ENCODE data around the gene LRP11.

The LRP11 gene

DNA sequence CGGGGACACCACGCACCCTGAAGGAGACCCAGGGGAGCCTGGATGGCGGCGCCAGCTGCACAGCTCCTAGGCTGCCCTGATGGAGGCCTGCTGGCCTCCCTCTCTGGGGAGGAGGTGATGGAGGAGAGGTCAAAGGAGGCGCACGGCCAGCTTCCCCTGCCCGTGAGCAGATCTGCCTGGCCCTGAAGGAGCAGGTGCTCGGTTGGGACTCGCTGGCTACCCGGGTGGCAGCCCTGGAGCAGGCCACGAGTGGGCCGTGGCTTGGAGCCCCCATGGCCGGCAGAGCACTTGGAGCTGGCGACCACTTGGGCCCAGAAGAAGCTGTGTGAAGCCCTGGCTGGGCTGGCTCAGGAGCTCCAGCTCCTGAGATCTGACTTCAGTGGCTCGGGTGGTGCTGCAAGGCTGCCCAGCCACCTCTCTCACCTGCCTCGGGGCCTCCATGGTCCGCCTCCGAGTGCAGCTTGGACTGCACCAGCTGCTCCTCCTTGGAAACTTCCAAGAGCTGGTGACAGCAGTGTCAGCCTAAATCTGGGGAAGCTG, 41.3 kb upstream of the LRP11 start:
- Histone ChIP-seq H3K4me3 (ENCODE audit: low read depth, low read length) (no peak overlapping the region), H3K36me3 (ENCODE audit: control insufficient read depth, insufficient read depth, low read length) (no peaks in the 10 kb centered on the region), H3K27me3 (ENCODE audit: control insufficient read depth, insufficient read depth, low read length) (no peaks in the 10 kb centered on the region), H3K9ac (ENCODE audit: low read length) (no peak overlapping the region), H3K9me3 (ENCODE audit: control insufficient read depth, insufficient read depth, low read depth, low read length) (peaks cover 28% of the 10 kb centered on the region), H3K27ac (ENCODE audit: low read depth, low read length) (no peak overlapping the region), H3K4me1 (ENCODE audit: control insufficient read depth, insufficient read depth, low read length) (no peaks in the 10 kb centered on the region)

DNA sequence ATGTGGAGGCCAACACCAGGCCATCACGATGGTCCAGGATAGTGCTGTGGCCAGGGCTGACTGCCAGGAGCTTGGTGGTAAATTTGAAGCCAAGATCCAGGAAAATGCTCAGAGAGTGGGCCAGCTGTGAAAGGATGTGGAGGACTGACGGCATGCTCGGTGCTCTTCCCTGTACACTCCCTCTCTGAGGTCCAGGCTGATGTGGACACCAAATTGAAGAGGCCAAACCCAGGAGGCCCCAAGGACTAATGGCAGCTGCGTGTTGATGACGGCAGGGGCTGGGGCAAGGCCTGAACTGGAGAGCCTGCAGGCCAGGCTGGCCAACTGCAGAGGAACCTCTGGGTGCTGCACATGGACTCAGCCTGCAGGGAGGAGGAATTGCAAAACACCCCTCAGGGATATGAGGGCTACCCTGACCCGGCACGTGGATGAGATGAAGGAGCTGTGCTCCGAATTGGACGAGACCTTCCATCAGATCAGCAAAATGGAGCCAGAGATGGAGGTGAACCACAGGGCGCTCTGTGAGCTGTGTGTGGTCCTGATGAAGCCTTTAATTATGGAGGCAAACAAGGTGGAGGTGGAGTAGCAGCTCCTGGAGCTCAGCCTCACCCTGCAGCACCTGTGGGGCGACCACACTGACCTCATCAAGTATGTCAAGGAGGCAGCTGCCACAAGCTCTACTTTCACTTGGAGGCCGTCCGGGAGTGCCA, 40.7 kb upstream of the LRP11 start:
- Histone ChIP-seq H3K27ac (ENCODE audit: low read depth, low read length) (no peak overlapping the region), H3K4me1 (ENCODE audit: control insufficient read depth, insufficient read depth, low read length) (no peaks in the 10 kb centered on the region), H3K9ac (ENCODE audit: low read length) (no peak overlapping the region), H3K27me3 (ENCODE audit: control insufficient read depth, insufficient read depth, low read length) (peaks cover 3% of the 10 kb centered on the region; the same call in 1 of the 2 replicates), H3K36me3 (ENCODE audit: control insufficient read depth, insufficient read depth, low read length) (no peaks in the 10 kb centered on the region), H3K9me3 (ENCODE audit: control insufficient read depth, insufficient read depth, low read depth, low read length) (peaks cover 23% of the 10 kb centered on the region), H3K4me3 (ENCODE audit: low read depth, low read length) (no peak overlapping the region)

GRCh38 chr6:149903938-149904611, 39.9 kb upstream of the LRP11 start:
- H3K27ac ChIP-seq (ENCODE audit: low read depth, low read length), result no peak overlapping the region
- H3K9ac ChIP-seq (ENCODE audit: low read length), result no peak overlapping the region
- peaks cover 6% of the 10 kb centered on the region; the same call in 1 of the 2 replicates for H3K27me3 ChIP-seq (ENCODE audit: control insufficient read depth, insufficient read depth, low read length)
- peaks cover 15% of the 10 kb centered on the region for H3K9me3 ChIP-seq (ENCODE audit: control insufficient read depth, insufficient read depth, low read depth, low read length)
- no peaks in the 10 kb centered on the region for H3K36me3 ChIP-seq (ENCODE audit: control insufficient read depth, insufficient read depth, low read length)
- no peaks in the 10 kb centered on the region for H3K4me1 ChIP-seq (ENCODE audit: control insufficient read depth, insufficient read depth, low read length)
- H3K4me3 ChIP-seq (ENCODE audit: low read depth, low read length), result no peak overlapping the region

- H3K27me3 ChIP-seq (ENCODE audit: control insufficient read depth, insufficient read depth, low read length), result peaks cover 13% of the 10 kb centered on the region
- H3K4me1 ChIP-seq (ENCODE audit: control insufficient read depth, insufficient read depth, low read length), result no peaks in the 10 kb centered on the region
- H3K27ac ChIP-seq (ENCODE audit: low read depth, low read length), result no peak overlapping the region
- H3K36me3 ChIP-seq (ENCODE audit: control insufficient read depth, insufficient read depth, low read length), result no peaks in the 10 kb centered on the region
- H3K9ac ChIP-seq (ENCODE audit: low read length), result no peak overlapping the region
- H3K4me3 ChIP-seq (ENCODE audit: low read depth, low read length), result no peak overlapping the region
- peaks cover 4% of the 10 kb centered on the region; the same call in 1 of the 2 replicates for H3K9me3 ChIP-seq (ENCODE audit: control insufficient read depth, insufficient read depth, low read depth, low read length)
Observed at GRCh38 chr6:149901444-149902140, 37.4 kb upstream of the LRP11 start.

- Histone ChIP-seq H3K9me3 (ENCODE audit: control insufficient read depth, insufficient read depth, low read depth, low read length) (no peaks in the 10 kb centered on the region), H3K9ac (ENCODE audit: low read length) (no peak overlapping the region), H3K4me1 (ENCODE audit: control insufficient read depth, insufficient read depth, low read length) (no peaks in the 10 kb centered on the region; the same call in 1 of the 2 replicates), H3K4me3 (ENCODE audit: low read depth, low read length) (no peak overlapping the region), H3K27ac (ENCODE audit: low read depth, low read length) (no peak overlapping the region), H3K36me3 (ENCODE audit: control insufficient read depth, insufficient read depth, low read length) (no peaks in the 10 kb centered on the region), H3K27me3 (ENCODE audit: control insufficient read depth, insufficient read depth, low read length) (peaks cover 13% of the 10 kb centered on the region)
Observed at GRCh38 chr6:149900620-149901443, 36.7 kb upstream of the LRP11 start.

- H3K9ac ChIP-seq (ENCODE audit: low read length), result no peak overlapping the region
- no peak overlapping the region for H3K27ac ChIP-seq (ENCODE audit: low read depth, low read length)
- peaks cover 7% of the 10 kb centered on the region; the same call in 1 of the 2 replicates for H3K4me1 ChIP-seq (ENCODE audit: control insufficient read depth, insufficient read depth, low read length)
- peaks cover 13% of the 10 kb centered on the region for H3K27me3 ChIP-seq (ENCODE audit: control insufficient read depth, insufficient read depth, low read length)
- H3K36me3 ChIP-seq (ENCODE audit: control insufficient read depth, insufficient read depth, low read length), result no peaks in the 10 kb centered on the region
- no peak overlapping the region for H3K4me3 ChIP-seq (ENCODE audit: low read depth, low read length)
- H3K9me3 ChIP-seq (ENCODE audit: control insufficient read depth, insufficient read depth, low read depth, low read length), result no peaks in the 10 kb centered on the region
Observed at GRCh38 chr6:149899926-149900619, 35.9 kb upstream of the LRP11 start.

DNA sequence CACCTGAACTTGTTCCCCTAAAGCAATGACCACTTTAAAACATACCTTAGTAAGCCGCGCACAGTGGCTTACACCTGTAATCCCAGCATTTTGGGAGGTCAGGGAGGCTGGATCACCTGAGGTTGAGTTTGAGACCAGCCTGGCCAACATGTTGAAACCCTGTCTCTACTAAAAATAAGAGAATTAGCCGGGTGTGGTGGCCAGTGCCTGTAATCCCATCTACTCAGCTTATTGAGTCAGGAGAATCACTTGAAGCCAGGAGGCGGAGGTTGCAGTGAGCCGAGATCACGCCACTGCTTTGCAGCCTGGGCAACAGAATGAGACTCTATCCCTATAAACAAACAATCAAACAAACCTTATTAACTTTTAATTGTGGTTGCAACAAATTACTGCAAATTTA, 35.3 kb upstream of the LRP11 start:
- no peaks in the 10 kb centered on the region for H3K36me3 ChIP-seq (ENCODE audit: control insufficient read depth, insufficient read depth, low read length)
- H3K4me3 ChIP-seq (ENCODE audit: low read depth, low read length), result no peak overlapping the region
- H3K9me3 ChIP-seq (ENCODE audit: control insufficient read depth, insufficient read depth, low read depth, low read length), result no peaks in the 10 kb centered on the region
- no peak overlapping the region for H3K27ac ChIP-seq (ENCODE audit: low read depth, low read length)
- H3K4me1 ChIP-seq (ENCODE audit: control insufficient read depth, insufficient read depth, low read length), result peaks cover 10% of the 10 kb centered on the region; the same call in 1 of the 2 replicates
- no peak overlapping the region for H3K9ac ChIP-seq (ENCODE audit: low read length)
- peaks cover 13% of the 10 kb centered on the region for H3K27me3 ChIP-seq (ENCODE audit: control insufficient read depth, insufficient read depth, low read length)

DNA sequence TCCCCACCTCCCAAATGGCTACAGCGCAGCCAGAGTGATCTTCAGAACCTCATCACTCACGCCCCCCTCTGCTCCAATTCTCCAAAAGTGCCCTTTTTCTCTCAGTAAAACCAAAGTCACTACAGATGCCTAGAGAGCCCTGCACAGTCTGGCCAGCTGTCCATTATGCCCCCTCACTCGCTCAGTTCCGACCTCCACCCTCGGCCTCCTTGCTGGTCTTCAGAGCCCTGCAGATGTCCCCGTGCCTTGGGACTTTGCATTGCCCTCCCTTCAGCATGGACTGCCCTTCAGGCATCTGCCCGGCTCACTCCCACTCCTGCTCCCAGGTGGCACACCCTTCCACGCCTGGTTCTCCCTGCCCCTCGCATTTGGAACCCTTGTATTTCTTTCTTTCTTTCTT, 34.8 kb upstream of the LRP11 start:
- H3K36me3 ChIP-seq (ENCODE audit: control insufficient read depth, insufficient read depth, low read length), result no peaks in the 10 kb centered on the region
- H3K27ac ChIP-seq (ENCODE audit: low read depth, low read length), result no peak overlapping the region
- peaks cover 10% of the 10 kb centered on the region; the same call in 1 of the 2 replicates for H3K4me1 ChIP-seq (ENCODE audit: control insufficient read depth, insufficient read depth, low read length)
- H3K4me3 ChIP-seq (ENCODE audit: low read depth, low read length), result no peak overlapping the region
- peaks cover 13% of the 10 kb centered on the region for H3K27me3 ChIP-seq (ENCODE audit: control insufficient read depth, insufficient read depth, low read length)
- H3K9ac ChIP-seq (ENCODE audit: low read length), result no peak overlapping the region
- no peaks in the 10 kb centered on the region for H3K9me3 ChIP-seq (ENCODE audit: control insufficient read depth, insufficient read depth, low read depth, low read length)

DNA sequence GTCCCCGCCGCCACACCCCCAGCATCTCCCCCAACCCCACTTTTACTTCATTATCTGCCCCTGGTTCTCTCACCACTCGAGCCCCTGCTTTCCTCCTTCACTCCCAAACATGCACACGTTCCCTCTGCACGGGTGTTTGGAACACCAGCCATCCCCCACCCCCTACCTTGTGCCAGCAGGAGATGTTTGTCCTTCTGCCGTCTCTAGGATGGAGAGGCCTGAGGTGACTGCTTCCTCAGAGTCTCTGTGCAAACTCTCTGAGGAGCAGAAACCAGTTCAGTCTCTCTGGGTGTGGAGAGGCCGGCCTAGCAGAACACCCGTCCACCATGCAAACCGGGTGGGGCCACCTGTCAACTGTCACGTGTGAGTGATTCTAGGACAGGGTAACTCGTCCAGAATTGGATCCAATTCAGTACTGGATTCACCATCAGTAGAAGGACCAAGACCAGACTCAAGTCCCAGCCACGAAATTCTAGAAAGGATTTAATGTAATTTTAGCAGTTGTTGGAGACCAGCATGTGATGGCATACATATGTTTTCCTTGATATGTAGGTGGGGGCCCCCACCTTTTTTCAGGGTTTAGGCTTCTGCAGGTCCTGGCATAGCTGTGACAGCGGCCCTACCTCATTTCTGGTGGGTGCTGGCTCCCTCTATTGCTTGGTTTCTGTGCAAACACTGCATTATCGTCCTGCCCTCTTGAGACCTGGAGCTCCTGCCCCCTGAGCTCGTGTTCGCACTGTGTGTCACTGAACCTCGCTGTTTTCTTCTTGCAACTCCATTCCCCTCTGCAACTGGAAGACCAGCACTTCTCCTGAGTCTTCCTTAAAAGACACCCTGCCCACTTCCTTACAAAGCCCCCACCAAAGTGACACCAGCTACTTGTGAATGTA, 33.9 kb upstream of the LRP11 start, which contains the start of gene RAET1E:
RAET1E (minus strand) TSS at position 259 of the 890 bp plus-strand sequence. CDS start 7,212 bp downstream, outside the sequence.
- Histone ChIP-seq H3K27ac (ENCODE audit: low read depth, low read length) (no peak within 1 kb of the TSS), H3K4me3 (ENCODE audit: low read depth, low read length) (no peak within 1 kb of the TSS), H3K36me3 (ENCODE audit: control insufficient read depth, insufficient read depth, low read length) (no peaks in the 10 kb centered on the region), H3K4me1 (ENCODE audit: control insufficient read depth, insufficient read depth, low read length) (peaks cover 10% of the 10 kb centered on the region; the same call in 1 of the 2 replicates), H3K9ac (ENCODE audit: low read length) (no peak within 1 kb of the TSS), H3K27me3 (ENCODE audit: control insufficient read depth, insufficient read depth, low read length) (peaks cover 13% of the 10 kb centered on the region), H3K9me3 (ENCODE audit: control insufficient read depth, insufficient read depth, low read depth, low read length) (no peaks in the 10 kb centered on the region)
